ENCODE results near the gene MEP1B. TPM values are rescaled to one million over a fixed set of nuclear protein-coding genes. Genes with fewer than 3 reads are reported as not detected.

The MEP1B gene
- total and polyA plus RNA-seq, 2 experiments from 2014 or later, result not detected

- Histone ChIP-seq H3K27me3 (replicated peaks; ENCODE audit: insufficient read depth) (0 out of 2 replicates have a peak, but pooled peaks cover 18% of the 10 kb centered on the region), H3K9me2 (ENCODE audit: insufficient read depth) (no peaks in the 10 kb centered on the region), H3K4me2 (ENCODE audit: unreplicated experiment) (no peak overlapping the region), H4K20me1 (ENCODE audit: insufficient read depth) (no peaks in the 10 kb centered on the region), H3K4me3 (no peak overlapping the region), H2AFZ (no peak overlapping the region), H3K36me3 (ENCODE audit: low read depth) (no peaks in the 10 kb centered on the region), H3K9me3 (ENCODE audit: low read depth) (no peaks in the 10 kb centered on the region), H3K27ac (no peak overlapping the region), H3F3A (ENCODE audit: insufficient read depth) (no peaks in the 10 kb centered on the region), H3K9ac (no peak overlapping the region), H3K4me1 (ENCODE audit: insufficient read depth) (no peaks in the 10 kb centered on the region), H3K79me2 (ENCODE audit: insufficient read depth) (no peaks in the 10 kb centered on the region)
- 26% methylated on average over 3 of the region's 3 CpGs for WGBS, 2 experiments (ENCODE audit: low coverage in 1 of 2, low lambda C conversion rate in 2 of 2, missing lambda C conversion rate in 2 of 2)
- TF ChIP-seq EZH2phosphoT487 (IDR thresholded peaks at IDR 0.05; ENCODE audit: insufficient read depth, low read depth) (no peak), EZH2 (IDR thresholded peaks at IDR 0.05; ENCODE audit: insufficient read depth, poor library complexity, severe bottlenecking) (no peak)
- DNase-seq, result no peak
- in situ Hi-C loops (cut with MboI), result no loop called here
Measured at GRCh38 chr18:32237049-32237448, 47.2 kb downstream of the MEP1B start.

GRCh38 chr18:32238635-32239268 lies 48.9 kb downstream of the MEP1B start:
- WGBS, 2 experiments (ENCODE audit: low coverage in 1 of 2, low lambda C conversion rate in 2 of 2, missing lambda C conversion rate in 2 of 2), result 55% methylated on average over 5 of the region's 5 CpGs
- Histone ChIP-seq H3K4me1 (ENCODE audit: insufficient read depth) (no peaks in the 10 kb centered on the region), H3K9me2 (ENCODE audit: insufficient read depth) (no peaks in the 10 kb centered on the region), H3K4me2 (ENCODE audit: unreplicated experiment) (no peak overlapping the region), H2AFZ (no peak overlapping the region), H3K79me2 (ENCODE audit: insufficient read depth) (no peaks in the 10 kb centered on the region), H3K36me3 (ENCODE audit: low read depth) (no peaks in the 10 kb centered on the region), H3K27me3 (replicated peaks; ENCODE audit: insufficient read depth) (0 out of 2 replicates have a peak, but pooled peaks cover 18% of the 10 kb centered on the region), H3K9me3 (ENCODE audit: low read depth) (no peaks in the 10 kb centered on the region), H3F3A (ENCODE audit: insufficient read depth) (no peaks in the 10 kb centered on the region), H3K27ac (no peak overlapping the region), H3K9ac (no peak overlapping the region), H3K4me3 (no peak overlapping the region), H4K20me1 (ENCODE audit: insufficient read depth) (no peaks in the 10 kb centered on the region)
- TF ChIP-seq EZH2phosphoT487 (IDR thresholded peaks at IDR 0.05; ENCODE audit: insufficient read depth, low read depth) (no peak), EZH2 (IDR thresholded peaks at IDR 0.05; ENCODE audit: insufficient read depth, poor library complexity, severe bottlenecking) (no peak)
- DNase-seq, result no peak
- in situ Hi-C loops (cut with MboI), result no loop called here

GRCh38 chr18:32242395-32242794 lies 52.6 kb downstream of the MEP1B start:
- in situ Hi-C loops (cut with MboI), result no loop called here
- no peaks in the 10 kb centered on the region for H3K36me3 ChIP-seq (ENCODE audit: low read depth)
- no peak overlapping the region for H3K4me3 ChIP-seq
- TF ChIP-seq EZH2phosphoT487 (IDR thresholded peaks at IDR 0.05; ENCODE audit: insufficient read depth, low read depth) (no peak), EZH2 (IDR thresholded peaks at IDR 0.05; ENCODE audit: insufficient read depth, poor library complexity, severe bottlenecking) (no peak)
- H3K27me3 ChIP-seq (replicated peaks; ENCODE audit: insufficient read depth), result no peaks in the 10 kb centered on the region
- H3K9me3 ChIP-seq (ENCODE audit: low read depth), result no peaks in the 10 kb centered on the region
- no peaks in the 10 kb centered on the region for H3K9me2 ChIP-seq (ENCODE audit: insufficient read depth)
- no peak for DNase-seq
- H3K79me2 ChIP-seq (ENCODE audit: insufficient read depth), result no peaks in the 10 kb centered on the region
- no peak overlapping the region for H2AFZ ChIP-seq
- WGBS, 2 experiments (ENCODE audit: low coverage in 1 of 2, low lambda C conversion rate in 2 of 2, missing lambda C conversion rate in 2 of 2), result 62 to 69% methylated on average over 2 of the region's 2 CpGs
- H3K4me2 ChIP-seq (ENCODE audit: unreplicated experiment), result no peak overlapping the region
- H3K4me1 ChIP-seq (ENCODE audit: insufficient read depth), result no peaks in the 10 kb centered on the region
- no peaks in the 10 kb centered on the region for H4K20me1 ChIP-seq (ENCODE audit: insufficient read depth)
- H3K27ac ChIP-seq, result no peak overlapping the region
- H3K9ac ChIP-seq, result no peak overlapping the region
- no peaks in the 10 kb centered on the region for H3F3A ChIP-seq (ENCODE audit: insufficient read depth)

- Histone ChIP-seq H3K36me3 (ENCODE audit: low read depth) (no peaks in the 10 kb centered on the region), H3K27ac (no peak overlapping the region), H3K4me2 (ENCODE audit: unreplicated experiment) (no peak overlapping the region), H3K9ac (no peak overlapping the region), H3K9me2 (ENCODE audit: insufficient read depth) (no peaks in the 10 kb centered on the region), H2AFZ (no peak overlapping the region), H4K20me1 (ENCODE audit: insufficient read depth) (no peaks in the 10 kb centered on the region), H3F3A (ENCODE audit: insufficient read depth) (no peaks in the 10 kb centered on the region), H3K79me2 (ENCODE audit: insufficient read depth) (no peaks in the 10 kb centered on the region), H3K4me1 (ENCODE audit: insufficient read depth) (no peaks in the 10 kb centered on the region), H3K9me3 (ENCODE audit: low read depth) (no peaks in the 10 kb centered on the region), H3K4me3 (no peak overlapping the region), H3K27me3 (replicated peaks; ENCODE audit: insufficient read depth) (peaks cover 5% of the 10 kb centered on the region; the same call in 1 of the 2 replicates)
- TF ChIP-seq EZH2phosphoT487 (IDR thresholded peaks at IDR 0.05; ENCODE audit: insufficient read depth, low read depth), result no peak
- TF ChIP-seq EZH2 (IDR thresholded peaks at IDR 0.05; ENCODE audit: insufficient read depth, poor library complexity, severe bottlenecking), result no peak
- DNase-seq, result no peak
- WGBS, 2 experiments (ENCODE audit: low coverage in 1 of 2, low lambda C conversion rate in 2 of 2, missing lambda C conversion rate in 2 of 2), result 49 to 53% methylated on average over 6 of the region's 6 CpGs
- in situ Hi-C loops (cut with MboI), result no loop called here
Measured at GRCh38 chr18:32243358-32243757, 53.5 kb downstream of the MEP1B start.

All from GM23248 (cell line).